ENCODE measurements around the gene DICER1. TPM values are rescaled to one million over a fixed set of nuclear protein-coding genes. Genes with fewer than 3 reads are reported as not detected.

DICER1 gene
- total and polyA plus RNA-seq, 2 experiments from 2014 or later, result 21.4 to 59.2 TPM

- TF ChIP-seq ZNF462 (CRISPR knock-in tag; IDR thresholded peaks at IDR 0.05), result no peak
- TF ChIP-seq STAT1 (IDR thresholded peaks at IDR 0.05; ENCODE audit: unreplicated experiment), result no peak
These were observed 39.7 kb upstream of the DICER1 start (continued) for GRCh38 chr14:95196826-95197545.

GRCh38 chr14:95196268-95196667 is 38.9 kb upstream of the DICER1 start:
- no peaks in the 10 kb centered on the region for H3F3A ChIP-seq (replicated peaks; ENCODE audit: low read depth)
- H3K27me3 Mint-ChIP-seq (ENCODE audit: insufficient read depth, low read depth, poor library complexity), result peaks cover 11% of the 10 kb centered on the region
- H2AFZ ChIP-seq, result no peak overlapping the region
- H3K9me2 ChIP-seq (ENCODE audit: insufficient read depth), result no peaks in the 10 kb centered on the region; the same call in 1 of the 2 replicates
- no peaks in the 10 kb centered on the region for H3K79me2 ChIP-seq (replicated peaks; ENCODE audit: insufficient read depth)
- H3K36me3 Mint-ChIP-seq (ENCODE audit: low read depth), result no peaks in the 10 kb centered on the region
- peaks cover 39% of the 10 kb centered on the region for H3K4me1 Mint-ChIP-seq
- H3K27ac Mint-ChIP-seq, result no peak overlapping the region; the same call in 1 of the 2 replicates
- no peaks in the 10 kb centered on the region for H4K20me1 ChIP-seq (replicated peaks; ENCODE audit: insufficient read depth)
- no peak overlapping the region for H3K4me3 ChIP-seq
- H3K27me3 ChIP-seq (ENCODE audit: insufficient read depth), result no peaks in the 10 kb centered on the region
- no peak overlapping the region for H3K4me2 ChIP-seq
- DNase-seq (ENCODE audit: low spot score), result peak; percentile 45
- no peaks in the 10 kb centered on the region for H3K9me3 Mint-ChIP-seq
- 0 out of 3 replicates have a peak, but pooled peaks have one; percentile 11 for ATAC-seq
- H3K4me3 Mint-ChIP-seq, result no peak overlapping the region
- peaks cover 18% of the 10 kb centered on the region for H3K4me1 ChIP-seq (ENCODE audit: insufficient read depth)
- no peak overlapping the region for H3K27ac ChIP-seq (ENCODE audit: low read depth)
- no peaks in the 10 kb centered on the region for H3K36me3 ChIP-seq (ENCODE audit: insufficient read depth)
- TF ChIP-seq ZNF462 (CRISPR knock-in tag; IDR thresholded peaks at IDR 0.05) (peak; percentile 41; the same call in 1 of the 2 replicates), REST (IDR thresholded peaks at IDR 0.05; ENCODE audit: unreplicated experiment) (no peak)
